Neural cell (in vitro differentiated cells): ENCODE data around the gene ZNF148.
A peak's percentile ranks its signal among the peaks of the same experiment; 100 is the strongest.

ENCODE experiments used
- CTCF ChIP-seq: fragments of 450-650 bp; IDR thresholded peaks from 2 replicates; pipeline ENCODE4 v1.5.1; 2014; ENCODE audit warnings: antibody characterized with exemption, mild to moderate bottlenecking, moderate library complexity; ENCODE audit not compliant: poor library complexity, severe bottlenecking
- EP300 ChIP-seq: fragments of 450-650 bp; conservative IDR thresholded peaks from 2 replicates; pipeline ENCODE4 v1.6.1; 2014; ENCODE audit warnings: antibody characterized with exemption, mild to moderate bottlenecking, moderate library complexity; ENCODE audit not compliant: poor library complexity, severe bottlenecking

- no peak for TF ChIP-seq CTCF
- TF ChIP-seq EP300, result peak; percentile 43
These were observed 26.3 kb upstream of the ZNF148 start for GRCh38 chr3:125401402-125401801.
